GM19468 (cell line): ENCODE measurements around the gene THOP1.

ENCODE experiments used
- ATAC-seq: cut with Tn5 transposase; IDR thresholded peaks from one replicate; pipeline ENCODE4 v1.9.1; 2021; ENCODE audit warnings: mild to moderate bottlenecking, moderate library complexity, moderate number of reproducible peaks; ENCODE audit not compliant: unreplicated experiment; ENCODE audit errors: extremely low read depth

THOP1 gene

GRCh38 chr19:2785244-2785997 lies at the start of gene THOP1:
THOP1 (plus strand) TSS chr19:2785503; CDS start chr19:2785663, 160 bp downstream.
- ATAC-seq, result peak; percentile 57

GRCh38 chr19:2736550-2737190 lies 48.6 kb upstream of the THOP1 start:
- ATAC-seq, result no peak

- peak; percentile 85 for ATAC-seq
Observed at GRCh38 chr19:2739602-2740313, 45.5 kb upstream of the THOP1 start, which contains the start of gene SLC39A3. SLC39A3 (minus strand) TSS chr19:2740017; CDS start chr19:2737257, 2,760 bp downstream.

- no peak for ATAC-seq
Observed at GRCh38 chr19:2740314-2740656, 45.0 kb upstream of the THOP1 start.

- no peak for ATAC-seq
Observed at GRCh38 chr19:2743099-2743498, 42.2 kb upstream of the THOP1 start.

GRCh38 chr19:2744113-2744512 lies 41.2 kb upstream of the THOP1 start:
- ATAC-seq, result no peak

- ATAC-seq, result no peak
Observed at GRCh38 chr19:2747349-2747748, 38.0 kb upstream of the THOP1 start.

GRCh38 chr19:2750808-2751437 lies 34.4 kb upstream of the THOP1 start:
- no peak for ATAC-seq

- ATAC-seq, result no peak
Observed at GRCh38 chr19:2751438-2751830, 33.9 kb upstream of the THOP1 start.

- ATAC-seq, result no peak
Observed at GRCh38 chr19:2754659-2755447, 30.4 kb upstream of the THOP1 start.

GRCh38 chr19:2755448-2755705 lies 29.9 kb upstream of the THOP1 start:
- no peak for ATAC-seq

- ATAC-seq, result no peak
Observed at GRCh38 chr19:2755811-2756210, 29.5 kb upstream of the THOP1 start.

- no peak for ATAC-seq
Observed at GRCh38 chr19:2756477-2756876, 28.8 kb upstream of the THOP1 start.

GRCh38 chr19:2756921-2757881 lies 28.1 kb upstream of the THOP1 start:
- ATAC-seq, result no peak

- no peak for ATAC-seq
Observed at GRCh38 chr19:2758601-2759313, 26.5 kb upstream of the THOP1 start.

- ATAC-seq, result no peak
Observed at GRCh38 chr19:2759362-2759761, 25.9 kb upstream of the THOP1 start.

GRCh38 chr19:2759965-2760364 lies 25.3 kb upstream of the THOP1 start:
- ATAC-seq, result no peak

- no peak for ATAC-seq
Observed at GRCh38 chr19:2761309-2761677, 24.0 kb upstream of the THOP1 start.
